Measurements from ENCODE around the gene PPP2R3A. TPM values are rescaled to one million over a fixed set of nuclear protein-coding genes. Genes with fewer than 3 reads are reported as not detected.
"Not testable (repeated sequence)": the region's sequence is repeated elsewhere in the genome, so short reads cannot be mapped to it uniquely, and the experiment has no call there.

Gene PPP2R3A
- total and polyA plus RNA-seq, 12 donors: 2.1 to 23.1 (median 14.3) TPM

GRCh38 chr3:136162322-136162721 is 196.8 kb downstream of the PPP2R3A start:
- Histone ChIP-seq H3K4me1 (replicated peaks in 1 of 2) (peaks cover 18 to 37% of the 10 kb centered on the region in 2 donors), H3K36me3 (replicated peaks in 1 of 2) (no peaks in the 10 kb centered on the region), H3K4me3 (no peak overlapping the region), H3K27me3 (no peaks in the 10 kb centered on the region), H3K9me3 (replicated peaks in 1 of 3) (no peaks in the 10 kb centered on the region), H3K27ac (no peak overlapping the region)
- DNase-seq: no peak
- WGBS, 4 donors: 84 to 92% (median 89%) methylated on average over 7 of the region's 7 CpGs
- TF ChIP-seq POLR2A (IDR thresholded peaks at IDR 0.05) (no peak), CTCF (IDR thresholded peaks at IDR 0.05) (no peak)
- intact Hi-C loops (cut with DNase I): no loop called here

- H3K9me3 ChIP-seq (replicated peaks in 1 of 3); intact Hi-C loops (cut with DNase I); H3K4me3 ChIP-seq; DNase-seq; H3K36me3 ChIP-seq (replicated peaks in 1 of 2); H3K27me3 ChIP-seq; H3K27ac ChIP-seq: not testable (repeated sequence)
- peaks cover 18 to 34% of the 10 kb centered on the region in 2 donors for H3K4me1 ChIP-seq (replicated peaks in 1 of 2)
These were observed 198.1 kb downstream of the PPP2R3A start for GRCh38 chr3:136163607-136164006.

- TF ChIP-seq CTCF (IDR thresholded peaks at IDR 0.05) (no peak), POLR2A (IDR thresholded peaks at IDR 0.05) (no peak)
- Histone ChIP-seq H3K27ac (no peak overlapping the region), H3K27me3 (no peaks in the 10 kb centered on the region), H3K4me1 (replicated peaks in 1 of 2) (peaks cover 18 to 46% of the 10 kb centered on the region in 2 donors), H3K36me3 (replicated peaks in 1 of 2) (no peaks in the 10 kb centered on the region), H3K9me3 (replicated peaks in 1 of 3) (no peaks in the 10 kb centered on the region), H3K4me3 (no peak overlapping the region)
- no peak for DNase-seq
- intact Hi-C loops (cut with DNase I): no loop called here
- 56 to 70% (median 65%) methylated on average over 3 of the region's 3 CpGs for WGBS, 4 donors
These were observed 201.0 kb downstream of the PPP2R3A start for GRCh38 chr3:136166507-136166906.

GRCh38 chr3:136168236-136168635 is 202.7 kb downstream of the PPP2R3A start:
- intact Hi-C loops (cut with DNase I); H3K4me3 ChIP-seq; H3K36me3 ChIP-seq (replicated peaks in 1 of 2); H3K27me3 ChIP-seq; H3K9me3 ChIP-seq (replicated peaks in 1 of 3); DNase-seq: not testable (repeated sequence)
- 88 to 95% (median 92%) methylated on average over 4 of the region's 4 CpGs for WGBS, 4 donors
- peak overlapping the region in 1 of 5 donors; percentile 36 for H3K27ac ChIP-seq
- H3K4me1 ChIP-seq (replicated peaks in 1 of 2): peaks cover 14 to 52% of the 10 kb centered on the region in 2 donors

- peaks cover 14 to 55% of the 10 kb centered on the region in 2 donors for H3K4me1 ChIP-seq (replicated peaks in 1 of 2)
- WGBS, 4 donors: 0 to 33% (median 30%) methylated on average over 1 of the region's 1 CpG
These were observed 205.6 kb downstream of the PPP2R3A start for GRCh38 chr3:136171097-136171542.

More at GRCh38 chr3:136171097-136171542, 205.6 kb downstream of the PPP2R3A start:
- Histone ChIP-seq H3K4me3 (no peak overlapping the region), H3K9me3 (replicated peaks in 1 of 3) (no peaks in the 10 kb centered on the region), H3K36me3 (replicated peaks in 1 of 2) (no peaks in the 10 kb centered on the region), H3K27ac (peak overlapping the region in 1 of 5 donors; percentile 8), H3K27me3 (no peaks in the 10 kb centered on the region)
- no peak for TF ChIP-seq CTCF (IDR thresholded peaks at IDR 0.05)
- no peak for TF ChIP-seq POLR2A (IDR thresholded peaks at IDR 0.05)
- no peak for DNase-seq
- intact Hi-C loops (cut with DNase I): no loop called here
